ENCODE measurements around the gene INPP5E.

- no peak for TF ChIP-seq CTCF (IDR thresholded peaks at IDR 0.05)
- no peak for TF ChIP-seq POLR2A (IDR thresholded peaks at IDR 0.05)
Observed at GRCh38 chr9:136448655-136449054, 9.0 kb upstream of the INPP5E start.
